Spinal cord (tissue), 10 donors: Measurements from ENCODE around the gene CDIP1. TPM values are rescaled to one million over a fixed set of nuclear protein-coding genes. Genes with fewer than 3 reads are reported as not detected.
"Not testable (repeated sequence)": the region's sequence is repeated elsewhere in the genome, so short reads cannot be mapped to it uniquely, and the experiment has no call there.

Experiments used
- DNase-seq, 6 donors: peaks; one replicate each; pipeline versions ENCODE4 v3.0.0 to v3.0.0-alpha.2; 2013 to 2015; ENCODE audit warnings: low spot score in 6 of 6, low read depth in 4 of 6
- H3K27ac ChIP-seq: one replicate; pipeline ENCODE4 v1.5.1; 2013; ENCODE audit warnings: low read depth, low read length, control low read depth
- H3K27me3 ChIP-seq: one replicate; pipeline ENCODE4 v1.6.1; 2013; ENCODE audit warnings: low read length; ENCODE audit not compliant: control insufficient read depth, insufficient read depth
- H3K36me3 ChIP-seq: one replicate; pipeline ENCODE4 v1.6.1; 2013; ENCODE audit warnings: low read length; ENCODE audit not compliant: control insufficient read depth, insufficient read depth
- H3K4me1 ChIP-seq: one replicate; pipeline ENCODE4 v1.6.1; 2013; ENCODE audit warnings: low read length; ENCODE audit not compliant: control insufficient read depth, insufficient read depth
- H3K4me3 ChIP-seq: one replicate; pipeline ENCODE4 v1.5.1; 2013; ENCODE audit warnings: low read depth, low read length, control low read depth
- H3K9me3 ChIP-seq: one replicate; pipeline ENCODE4 v1.6.1; 2013; ENCODE audit warnings: low read length; ENCODE audit not compliant: control insufficient read depth, insufficient read depth
- WGBS: methylation state at CpG from one replicate; pipeline ENCODE4 v1.1.5; 2013; ENCODE audit warnings: missing lambda C conversion rate; ENCODE audit not compliant: insufficient coverage; 5-methylcytosine and 5-hydroxymethylcytosine counted together
- long read RNA-seq, 4 donors: transcript quantifications; one replicate each; lab custom pipeline, GENCODE V29; 2026
- polyA plus RNA-seq, 2 donors: library from polyadenylated mRNA; unstranded; fragments of 120-200 nt; gene quantifications; one replicate each; pipeline ENCODE4 v1.2.1, GENCODE V29; 2013; ENCODE audit not compliant: insufficient read length in 2 of 2
- total RNA-seq, 2 donors: library from RNA; depleted of rRNA in 1 of 2; stranded (reverse); fragments of 120-200 nt in 1 of 2; fragments of >200 nt in 1 of 2; gene quantifications; one replicate each; pipeline versions ENCODE4 v1.2.3 to v1.2.4, GENCODE V29; 2013 to 2014
- donor health status: healthy.

Gene CDIP1
- total RNA-seq (10 to 100 TPM; 20.5 to 29.3 TPM), polyA plus RNA-seq (10 to 100 TPM; 74.7 to 74.8 TPM)
- long read RNA-seq, donor 1, transcript CDIP1-209 (6 exons, 2,062 nt): minor isoform, 6 of 20 reads
- long read RNA-seq, donor 1, transcript CDIP1-205 (6 exons, 2,774 nt): major isoform, 11 of 20 reads
- long read RNA-seq, donor 1, partial matches to known transcripts: 0 of 20 reads
- long read RNA-seq, donor 1, other reads (novel, unspliced or antisense): 0 of 20 reads
- long read RNA-seq, donor 2, transcript CDIP1-209 (6 exons, 2,062 nt): major isoform, 8 of 12 reads
- long read RNA-seq, donor 2, partial matches to known transcripts: 0 of 12 reads
- long read RNA-seq, donor 2, other reads (novel, unspliced or antisense): 0 of 12 reads
- long read RNA-seq, donor 3, transcript CDIP1-209 (6 exons, 2,062 nt): major isoform, 5 of 16 reads
- long read RNA-seq, donor 3, partial matches to known transcripts: 5 of 16 reads
- long read RNA-seq, donor 3, other reads (novel, unspliced or antisense): 0 of 16 reads
- long read RNA-seq, donor 4, partial matches to known transcripts: 0 of 3 reads
- long read RNA-seq, donor 4, other reads (novel, unspliced or antisense): 0 of 3 reads

DNA sequence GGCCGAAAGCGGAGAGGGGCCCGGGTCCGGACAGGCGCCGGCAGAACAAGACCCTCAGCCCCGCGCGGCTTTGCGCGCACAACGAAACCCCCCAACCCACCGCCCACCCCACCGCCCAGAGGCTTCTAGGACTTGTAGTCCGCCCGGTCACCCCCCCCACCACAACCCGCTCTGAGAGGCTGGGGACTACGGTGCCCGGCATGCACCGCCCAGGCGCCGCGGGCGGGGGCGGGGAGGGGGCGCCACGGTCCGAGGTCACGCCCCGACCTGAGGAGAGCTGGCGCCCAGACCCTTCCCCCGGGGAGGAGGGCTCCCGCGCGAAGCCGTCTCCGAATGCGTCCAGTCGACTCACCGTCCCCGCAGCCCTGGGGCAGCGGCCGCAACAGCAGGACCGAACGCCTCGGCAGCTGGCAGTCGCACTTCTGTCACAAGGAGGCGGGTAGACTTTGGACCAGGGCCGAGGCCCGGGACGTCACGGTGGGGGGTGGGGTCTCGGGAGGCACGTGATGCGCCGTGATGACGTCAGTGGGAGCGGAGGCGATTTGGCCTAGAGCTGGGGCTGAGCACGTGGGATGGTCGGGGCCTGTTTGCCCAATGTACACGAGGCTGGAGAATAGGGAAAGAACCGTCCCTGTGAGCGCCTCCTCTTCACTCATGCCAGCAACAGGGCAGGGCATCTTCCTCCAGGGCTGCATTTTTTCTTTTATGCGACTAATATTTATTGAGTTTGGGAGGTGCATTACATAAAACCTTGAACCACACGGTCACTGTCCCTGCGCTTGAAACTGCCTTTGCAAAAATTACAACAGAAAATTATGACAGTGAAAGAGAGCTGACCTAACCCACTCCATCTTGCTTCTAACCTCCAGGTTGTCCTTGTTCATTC, at the start of gene CDIP1:
Gene CDIP1 (minus strand): TSS at position 424 of the 886 bp plus-strand sequence. CDS start 24,643 bp downstream, outside the sequence.
- Histone ChIP-seq H3K9me3 (peaks cover 2% of the 10 kb centered on the region), H3K27me3 (no peaks in the 10 kb centered on the region), H3K27ac (peak within 1 kb of the TSS; percentile 83), H3K4me1 (peaks cover 34% of the 10 kb centered on the region), H3K4me3 (peak within 1 kb of the TSS; percentile 62), H3K36me3 (peaks cover 9% of the 10 kb centered on the region)
- WGBS: 0% methylated on average over 58 of the region's 67 CpGs
- DNase-seq: peak; percentile 94 to 99 (median 95)

DNA sequence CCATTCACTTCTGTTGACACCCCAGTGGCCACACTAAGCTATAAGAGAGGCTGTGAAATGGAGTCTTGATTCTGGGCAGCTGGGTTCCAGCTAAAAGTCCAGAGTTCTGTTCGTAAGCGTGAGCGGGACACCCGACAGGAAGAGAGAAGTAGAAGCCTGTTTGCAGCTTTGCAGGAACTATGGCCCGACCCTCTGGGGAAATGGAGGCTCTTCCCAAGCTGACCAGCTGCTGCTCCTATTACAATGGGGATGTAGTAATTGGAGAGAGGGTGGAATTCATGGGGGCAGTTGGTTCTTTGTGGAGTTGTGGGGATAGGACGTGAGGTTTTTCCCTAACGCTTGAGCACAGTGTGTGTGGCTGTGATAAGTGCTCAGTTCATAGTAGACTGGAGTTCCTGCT, 47.7 kb upstream of the CDIP1 start:
- DNase-seq: no peak
- WGBS: 58% methylated on average over 7 of the region's 7 CpGs
- Histone ChIP-seq H3K27ac (no peak overlapping the region), H3K4me3 (no peak overlapping the region), H3K4me1 (peaks cover 4% of the 10 kb centered on the region), H3K9me3 (no peaks in the 10 kb centered on the region), H3K27me3 (no peaks in the 10 kb centered on the region), H3K36me3 (no peaks in the 10 kb centered on the region)

DNA sequence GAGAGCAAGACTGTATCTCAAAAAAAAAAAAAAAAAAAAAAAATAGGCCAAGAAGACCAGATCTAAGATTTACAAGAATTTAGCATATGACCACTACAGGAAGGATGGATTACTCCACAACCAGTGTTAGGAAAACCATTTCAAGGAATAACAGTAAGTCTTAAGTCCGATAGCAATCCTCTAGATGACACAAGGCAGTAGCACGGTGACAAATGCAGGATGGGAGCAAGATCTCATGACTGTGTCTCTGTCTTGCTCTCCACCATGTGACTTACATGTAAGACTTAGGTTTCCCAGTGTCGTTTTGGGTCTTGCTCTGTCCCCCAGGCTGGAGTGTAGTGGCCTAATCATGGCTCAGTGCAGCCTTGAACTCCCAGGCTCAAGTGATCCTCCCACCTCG, 45.3 kb upstream of the CDIP1 start:
- H3K9me3 ChIP-seq: no peaks in the 10 kb centered on the region
- H3K4me3 ChIP-seq: no peak overlapping the region
- H3K36me3 ChIP-seq: no peaks in the 10 kb centered on the region
- WGBS: 88% methylated on average over 3 of the region's 4 CpGs
- no peaks in the 10 kb centered on the region for H3K27me3 ChIP-seq
- peaks cover 4% of the 10 kb centered on the region for H3K4me1 ChIP-seq
- DNase-seq: no peak
- H3K27ac ChIP-seq: no peak overlapping the region

DNA sequence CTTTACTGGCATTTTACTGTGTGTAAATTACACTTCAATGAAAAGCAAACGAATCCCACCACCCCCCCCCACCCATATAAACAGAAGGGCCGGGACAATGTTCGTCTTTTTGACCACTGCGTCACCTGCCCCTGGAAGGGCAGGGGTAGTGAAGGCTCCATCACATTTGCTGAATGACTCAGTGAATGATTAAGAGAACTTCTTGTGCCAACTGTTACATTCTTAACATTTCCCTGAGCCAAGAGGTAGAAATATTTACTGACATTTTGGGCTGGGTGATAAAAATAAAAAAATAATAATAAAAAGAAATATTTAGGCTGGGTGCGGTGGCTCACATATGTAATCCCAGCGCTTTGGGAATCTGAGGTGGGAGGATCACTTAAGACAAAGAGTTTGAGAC, 41.7 kb upstream of the CDIP1 start:
- no peak for DNase-seq
- Histone ChIP-seq H3K36me3 (peaks cover 3% of the 10 kb centered on the region), H3K27ac (no peak overlapping the region), H3K4me1 (peaks cover 3% of the 10 kb centered on the region), H3K27me3 (no peaks in the 10 kb centered on the region), H3K9me3 (no peaks in the 10 kb centered on the region), H3K4me3 (no peak overlapping the region)
- WGBS: no CpG with 5 or more reads among the region's 6 CpGs

DNA sequence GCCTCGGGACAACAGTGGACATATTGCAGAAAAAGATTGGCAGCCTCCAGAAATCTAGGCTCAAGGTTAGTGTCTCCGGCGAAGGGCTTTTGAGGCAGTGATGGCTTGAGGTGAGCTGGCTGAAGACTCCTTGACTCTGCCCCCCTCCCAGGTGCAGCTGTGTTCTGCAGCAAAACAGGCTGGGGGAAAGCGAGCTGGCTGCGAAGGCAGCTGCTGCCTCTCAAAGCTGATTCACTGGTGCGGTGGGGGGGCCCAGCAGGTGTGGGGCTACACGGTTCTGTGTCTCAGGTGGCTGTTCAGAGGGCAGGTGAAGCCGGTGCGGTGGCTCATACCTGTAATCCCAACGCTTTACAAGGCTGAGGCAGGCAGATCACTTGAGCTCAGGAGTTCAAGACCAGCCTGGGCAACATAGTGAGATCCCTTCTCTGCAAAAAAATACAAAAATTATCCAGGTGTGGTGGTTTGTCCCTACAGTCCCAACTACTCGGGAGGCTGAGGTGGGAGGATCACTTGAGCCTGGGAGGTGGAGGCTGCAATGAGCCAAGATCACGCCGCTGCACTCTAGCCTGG, 40.5 kb upstream of the CDIP1 start:
- no peak overlapping the region for H3K4me3 ChIP-seq
- H3K9me3 ChIP-seq: no peaks in the 10 kb centered on the region
- DNase-seq: no peak
- no peak overlapping the region for H3K27ac ChIP-seq
- H3K36me3 ChIP-seq: peaks cover 3% of the 10 kb centered on the region
- WGBS: 93% methylated on average over 11 of the region's 13 CpGs
- no peaks in the 10 kb centered on the region for H3K4me1 ChIP-seq
- no peaks in the 10 kb centered on the region for H3K27me3 ChIP-seq

DNA sequence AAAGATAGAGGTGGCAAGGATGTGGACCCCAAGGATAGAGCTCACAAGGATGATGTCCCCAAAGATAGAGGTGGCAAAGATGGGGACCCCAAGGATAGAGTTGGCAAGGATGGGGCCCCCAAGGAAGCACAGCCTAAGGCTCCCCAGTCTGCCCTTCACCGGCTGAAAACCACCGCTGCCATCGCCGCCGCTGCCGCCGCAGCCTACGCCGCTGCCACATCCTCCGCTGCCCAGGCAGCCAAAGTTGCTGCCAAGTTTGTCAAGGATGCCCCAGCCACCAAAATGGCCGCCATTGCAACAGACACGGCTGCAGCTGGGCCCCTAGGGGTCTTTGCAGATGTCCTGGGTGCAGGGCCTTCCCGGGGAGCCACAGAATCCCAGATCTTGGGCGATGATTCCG, 37.4 kb upstream of the CDIP1 start:
- H3K9me3 ChIP-seq: no peaks in the 10 kb centered on the region
- no peaks in the 10 kb centered on the region for H3K27me3 ChIP-seq
- DNase-seq: no peak
- no peak overlapping the region for H3K4me3 ChIP-seq
- peaks cover 3% of the 10 kb centered on the region for H3K36me3 ChIP-seq
- WGBS: 97% methylated on average over 14 of the region's 15 CpGs
- H3K27ac ChIP-seq: no peak overlapping the region
- no peaks in the 10 kb centered on the region for H3K4me1 ChIP-seq

DNA sequence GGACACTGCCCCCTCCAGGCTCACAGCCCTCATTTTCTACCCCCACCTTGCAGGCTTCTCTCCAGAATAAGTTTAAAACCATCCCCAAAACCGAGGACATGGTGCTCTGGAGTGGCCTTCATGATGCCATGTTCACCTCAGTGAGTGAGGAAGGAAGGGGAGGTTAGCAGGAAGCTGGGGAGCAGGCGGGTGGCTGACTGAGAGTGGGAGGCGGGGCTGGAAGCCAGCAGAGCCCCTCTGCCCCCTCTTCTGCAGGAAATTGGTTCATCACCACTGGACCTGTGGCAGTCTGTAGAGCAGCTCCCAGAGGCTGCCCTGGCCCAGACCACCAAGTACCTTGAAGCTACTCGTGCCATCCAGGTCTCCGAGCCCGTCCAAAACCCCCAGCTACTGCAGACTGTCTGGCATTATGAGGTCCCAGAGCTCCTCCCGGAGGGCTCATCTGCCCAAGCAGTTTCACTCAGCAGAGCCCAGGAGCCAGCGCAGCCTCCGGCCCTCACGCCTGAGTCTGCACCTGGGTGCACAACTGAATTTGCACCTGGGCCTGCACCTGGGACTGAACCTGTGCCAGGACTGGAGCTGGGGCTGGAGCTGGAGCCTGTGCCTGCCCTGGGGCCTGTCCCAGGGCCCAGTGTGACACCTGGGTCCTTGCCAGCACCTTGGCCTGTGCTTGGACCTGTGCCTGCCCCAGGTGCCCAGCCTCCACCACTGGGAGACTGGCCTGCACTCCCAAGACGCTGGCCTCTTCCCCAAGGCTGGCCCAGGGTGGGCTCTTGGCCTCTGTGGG, 36.5 kb upstream of the CDIP1 start:
- H3K4me3 ChIP-seq: no peak overlapping the region
- H3K4me1 ChIP-seq: no peaks in the 10 kb centered on the region
- WGBS: 84% methylated on average over 10 of the region's 11 CpGs
- no peaks in the 10 kb centered on the region for H3K9me3 ChIP-seq
- H3K27me3 ChIP-seq: no peaks in the 10 kb centered on the region
- DNase-seq: no peak
- peaks cover 3% of the 10 kb centered on the region for H3K36me3 ChIP-seq
- no peak overlapping the region for H3K27ac ChIP-seq

DNA sequence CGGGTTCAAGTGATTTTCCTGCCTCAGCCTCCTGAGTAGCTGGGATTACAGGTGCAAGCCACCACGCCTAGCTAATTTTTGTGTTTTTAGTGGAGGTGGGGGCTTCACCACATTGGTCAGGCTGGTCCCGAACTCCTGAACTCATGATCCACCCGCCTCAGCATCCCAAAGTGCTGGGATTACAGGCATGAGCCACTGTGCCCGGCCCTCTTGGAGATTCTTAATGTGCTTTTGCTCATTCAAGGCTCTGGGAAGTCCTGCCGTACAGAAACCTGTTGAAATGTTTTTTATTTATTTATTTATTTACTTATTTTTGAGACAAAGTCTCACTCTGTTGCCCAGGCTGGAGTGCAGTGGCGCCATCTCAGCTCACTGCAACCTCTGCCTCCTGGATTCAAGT, 35.4 kb upstream of the CDIP1 start:
- H3K4me3 ChIP-seq, H3K9me3 ChIP-seq, H3K27ac ChIP-seq, H3K4me1 ChIP-seq, H3K27me3 ChIP-seq, H3K36me3 ChIP-seq, DNase-seq: not testable (repeated sequence)
- WGBS: 76% methylated on average over 3 of the region's 7 CpGs

DNA sequence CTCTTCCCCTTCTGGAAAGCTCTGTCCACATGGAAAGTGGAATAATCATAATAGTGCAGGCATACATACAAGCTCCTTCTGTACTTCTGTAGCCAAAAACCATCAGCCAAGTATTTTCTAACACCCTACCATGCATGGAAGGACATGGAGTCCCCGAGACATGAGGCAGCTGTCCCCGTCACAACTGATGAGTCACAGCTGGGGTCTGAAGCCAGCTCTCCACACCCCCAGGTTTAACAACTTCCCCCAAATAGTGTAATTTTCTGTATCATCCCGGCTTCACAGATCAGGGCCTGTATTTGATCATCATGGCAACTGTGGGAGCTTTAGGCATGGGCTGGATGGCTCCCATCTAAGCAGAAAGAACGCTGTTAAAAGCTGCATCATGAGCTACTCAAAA, 34.1 kb upstream of the CDIP1 start:
- WGBS: 57% methylated on average over 3 of the region's 4 CpGs
- DNase-seq: peak in 1 of 6 donors; percentile 5
- H3K4me1 ChIP-seq: no peaks in the 10 kb centered on the region
- peaks cover 3% of the 10 kb centered on the region for H3K36me3 ChIP-seq
- H3K27me3 ChIP-seq: no peaks in the 10 kb centered on the region
- no peaks in the 10 kb centered on the region for H3K9me3 ChIP-seq
- H3K4me3 ChIP-seq: no peak overlapping the region
- H3K27ac ChIP-seq: no peak overlapping the region
